ENCODE data around the gene PDE4D. TPM values are rescaled to one million over a fixed set of nuclear protein-coding genes. Genes with fewer than 3 reads are reported as not detected.

Gene PDE4D
- total RNA-seq, 1 experiment from 2014 or later = 3.3 TPM

DNA sequence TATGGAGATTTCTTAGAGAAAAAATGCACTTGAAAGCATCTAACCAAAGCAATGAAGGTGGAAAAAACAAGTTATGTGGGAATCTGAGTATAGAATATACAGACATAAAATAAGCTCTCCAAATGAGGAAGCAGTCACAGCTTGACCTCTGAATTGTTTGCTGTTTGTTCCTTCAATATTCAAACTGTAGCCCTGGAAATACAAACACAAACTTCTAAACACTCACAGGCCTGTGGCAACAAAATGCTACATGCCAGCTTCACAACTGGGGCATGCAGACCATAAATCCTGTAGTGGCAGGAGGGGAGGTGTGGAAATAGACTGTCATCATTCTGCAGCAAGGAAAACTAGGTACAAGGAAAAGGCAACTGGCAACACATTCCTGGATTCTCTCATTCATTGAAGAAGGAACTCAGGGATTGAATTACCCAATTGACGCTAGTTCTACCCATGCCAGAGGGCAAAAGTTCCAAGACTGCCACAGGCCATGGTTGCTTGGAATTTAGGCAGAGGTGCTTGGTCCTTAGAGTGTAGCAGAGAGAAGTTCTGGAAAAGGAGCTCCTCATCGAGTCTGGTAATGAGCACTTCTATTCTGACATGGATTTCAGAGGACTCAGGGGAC lies 349.6 kb downstream of the PDE4D start:
- H3K4me3 Mint-ChIP-seq = no peak overlapping the region
- no peaks in the 10 kb centered on the region for H3K27me3 Mint-ChIP-seq (ENCODE audit: low read depth)
- ATAC-seq (0 out of 2 replicates have a peak, but pooled peaks have one; percentile 16), DNase-seq (ENCODE audit: low spot score) (no peak)
- H3K4me1 Mint-ChIP-seq = peaks cover 23% of the 10 kb centered on the region
- H3K36me3 Mint-ChIP-seq = no peaks in the 10 kb centered on the region
- no peaks in the 10 kb centered on the region for H3K9me3 Mint-ChIP-seq
- TF ChIP-seq, protein P1, sequence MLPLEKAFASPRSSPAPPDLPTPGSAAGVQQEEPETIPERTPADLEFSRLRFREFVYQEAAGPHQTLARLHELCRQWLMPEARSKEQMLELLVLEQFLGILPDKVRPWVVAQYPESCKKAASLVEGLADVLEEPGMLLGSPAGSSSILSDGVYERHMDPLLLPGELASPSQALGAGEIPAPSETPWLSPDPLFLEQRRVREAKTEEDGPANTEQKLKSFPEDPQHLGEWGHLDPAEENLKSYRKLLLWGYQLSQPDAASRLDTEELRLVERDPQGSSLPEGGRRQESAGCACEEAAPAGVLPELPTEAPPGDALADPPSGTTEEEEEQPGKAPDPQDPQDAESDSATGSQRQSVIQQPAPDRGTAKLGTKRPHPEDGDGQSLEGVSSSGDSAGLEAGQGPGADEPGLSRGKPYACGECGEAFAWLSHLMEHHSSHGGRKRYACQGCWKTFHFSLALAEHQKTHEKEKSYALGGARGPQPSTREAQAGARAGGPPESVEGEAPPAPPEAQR (CRISPR knock-in tag; IDR thresholded peaks at IDR 0.05) = no peak
- TF ChIP-seq, protein P2, sequence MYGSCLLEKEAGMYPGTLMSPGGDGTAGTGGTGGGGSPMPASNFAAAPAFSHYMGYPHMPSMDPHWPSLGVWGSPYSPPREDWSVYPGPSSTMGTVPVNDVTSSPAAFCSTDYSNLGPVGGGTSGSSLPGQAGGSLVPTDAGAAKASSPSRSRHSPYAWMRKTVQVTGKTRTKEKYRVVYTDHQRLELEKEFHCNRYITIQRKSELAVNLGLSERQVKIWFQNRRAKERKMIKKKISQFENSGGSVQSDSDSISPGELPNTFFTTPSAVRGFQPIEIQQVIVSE (CRISPR knock-in tag; IDR thresholded peaks at IDR 0.05; ENCODE audit: borderline replicate concordance) = no peak
- TF ChIP-seq ZBTB21 (CRISPR knock-in tag; IDR thresholded peaks at IDR 0.05; ENCODE audit: borderline replicate concordance) (no peak), FOXP1 (CRISPR knock-in tag; IDR thresholded peaks at IDR 0.05; ENCODE audit: borderline replicate concordance) (no peak), ZNF416 (CRISPR knock-in tag; IDR thresholded peaks at IDR 0.05) (no peak), SP1 (CRISPR knock-in tag; conservative IDR thresholded peaks at IDR 0.05) (no peak), ZNF121 (CRISPR knock-in tag; IDR thresholded peaks at IDR 0.05) (no peak), CBFB (CRISPR knock-in tag; IDR thresholded peaks at IDR 0.05; ENCODE audit: low read depth) (no peak), KAT7 (CRISPR knock-in tag; IDR thresholded peaks at IDR 0.05; ENCODE audit: borderline replicate concordance) (no peak), OVOL2 (CRISPR knock-in tag; IDR thresholded peaks at IDR 0.05; ENCODE audit: borderline replicate concordance) (no peak), MXD4 (CRISPR knock-in tag; IDR thresholded peaks at IDR 0.05; ENCODE audit: borderline replicate concordance) (no peak), CREB1 (CRISPR knock-in tag; IDR thresholded peaks at IDR 0.05) (no peak)
- TF ChIP-seq, protein P3, sequence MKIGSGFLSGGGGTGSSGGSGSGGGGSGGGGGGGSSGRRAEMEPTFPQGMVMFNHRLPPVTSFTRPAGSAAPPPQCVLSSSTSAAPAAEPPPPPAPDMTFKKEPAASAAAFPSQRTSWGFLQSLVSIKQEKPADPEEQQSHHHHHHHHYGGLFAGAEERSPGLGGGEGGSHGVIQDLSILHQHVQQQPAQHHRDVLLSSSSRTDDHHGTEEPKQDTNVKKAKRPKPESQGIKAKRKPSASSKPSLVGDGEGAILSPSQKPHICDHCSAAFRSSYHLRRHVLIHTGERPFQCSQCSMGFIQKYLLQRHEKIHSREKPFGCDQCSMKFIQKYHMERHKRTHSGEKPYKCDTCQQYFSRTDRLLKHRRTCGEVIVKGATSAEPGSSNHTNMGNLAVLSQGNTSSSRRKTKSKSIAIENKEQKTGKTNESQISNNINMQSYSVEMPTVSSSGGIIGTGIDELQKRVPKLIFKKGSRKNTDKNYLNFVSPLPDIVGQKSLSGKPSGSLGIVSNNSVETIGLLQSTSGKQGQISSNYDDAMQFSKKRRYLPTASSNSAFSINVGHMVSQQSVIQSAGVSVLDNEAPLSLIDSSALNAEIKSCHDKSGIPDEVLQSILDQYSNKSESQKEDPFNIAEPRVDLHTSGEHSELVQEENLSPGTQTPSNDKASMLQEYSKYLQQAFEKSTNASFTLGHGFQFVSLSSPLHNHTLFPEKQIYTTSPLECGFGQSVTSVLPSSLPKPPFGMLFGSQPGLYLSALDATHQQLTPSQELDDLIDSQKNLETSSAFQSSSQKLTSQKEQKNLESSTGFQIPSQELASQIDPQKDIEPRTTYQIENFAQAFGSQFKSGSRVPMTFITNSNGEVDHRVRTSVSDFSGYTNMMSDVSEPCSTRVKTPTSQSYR (CRISPR knock-in tag; IDR thresholded peaks at IDR 0.05) = no peak
- TF ChIP-seq, protein P4, sequence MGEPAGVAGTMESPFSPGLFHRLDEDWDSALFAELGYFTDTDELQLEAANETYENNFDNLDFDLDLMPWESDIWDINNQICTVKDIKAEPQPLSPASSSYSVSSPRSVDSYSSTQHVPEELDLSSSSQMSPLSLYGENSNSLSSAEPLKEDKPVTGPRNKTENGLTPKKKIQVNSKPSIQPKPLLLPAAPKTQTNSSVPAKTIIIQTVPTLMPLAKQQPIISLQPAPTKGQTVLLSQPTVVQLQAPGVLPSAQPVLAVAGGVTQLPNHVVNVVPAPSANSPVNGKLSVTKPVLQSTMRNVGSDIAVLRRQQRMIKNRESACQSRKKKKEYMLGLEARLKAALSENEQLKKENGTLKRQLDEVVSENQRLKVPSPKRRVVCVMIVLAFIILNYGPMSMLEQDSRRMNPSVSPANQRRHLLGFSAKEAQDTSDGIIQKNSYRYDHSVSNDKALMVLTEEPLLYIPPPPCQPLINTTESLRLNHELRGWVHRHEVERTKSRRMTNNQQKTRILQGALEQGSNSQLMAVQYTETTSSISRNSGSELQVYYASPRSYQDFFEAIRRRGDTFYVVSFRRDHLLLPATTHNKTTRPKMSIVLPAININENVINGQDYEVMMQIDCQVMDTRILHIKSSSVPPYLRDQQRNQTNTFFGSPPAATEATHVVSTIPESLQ (CRISPR knock-in tag; IDR thresholded peaks at IDR 0.05) = no peak
- TF ChIP-seq, protein P5, sequence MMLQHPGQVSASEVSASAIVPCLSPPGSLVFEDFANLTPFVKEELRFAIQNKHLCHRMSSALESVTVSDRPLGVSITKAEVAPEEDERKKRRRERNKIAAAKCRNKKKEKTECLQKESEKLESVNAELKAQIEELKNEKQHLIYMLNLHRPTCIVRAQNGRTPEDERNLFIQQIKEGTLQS (CRISPR knock-in tag; conservative IDR thresholded peaks at IDR 0.05) = no peak
- TF ChIP-seq, protein P6, sequence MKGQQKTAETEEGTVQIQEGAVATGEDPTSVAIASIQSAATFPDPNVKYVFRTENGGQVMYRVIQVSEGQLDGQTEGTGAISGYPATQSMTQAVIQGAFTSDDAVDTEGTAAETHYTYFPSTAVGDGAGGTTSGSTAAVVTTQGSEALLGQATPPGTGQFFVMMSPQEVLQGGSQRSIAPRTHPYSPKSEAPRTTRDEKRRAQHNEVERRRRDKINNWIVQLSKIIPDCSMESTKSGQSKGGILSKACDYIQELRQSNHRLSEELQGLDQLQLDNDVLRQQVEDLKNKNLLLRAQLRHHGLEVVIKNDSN (CRISPR knock-in tag; IDR thresholded peaks at IDR 0.05) = no peak
- TF ChIP-seq, protein P7, sequence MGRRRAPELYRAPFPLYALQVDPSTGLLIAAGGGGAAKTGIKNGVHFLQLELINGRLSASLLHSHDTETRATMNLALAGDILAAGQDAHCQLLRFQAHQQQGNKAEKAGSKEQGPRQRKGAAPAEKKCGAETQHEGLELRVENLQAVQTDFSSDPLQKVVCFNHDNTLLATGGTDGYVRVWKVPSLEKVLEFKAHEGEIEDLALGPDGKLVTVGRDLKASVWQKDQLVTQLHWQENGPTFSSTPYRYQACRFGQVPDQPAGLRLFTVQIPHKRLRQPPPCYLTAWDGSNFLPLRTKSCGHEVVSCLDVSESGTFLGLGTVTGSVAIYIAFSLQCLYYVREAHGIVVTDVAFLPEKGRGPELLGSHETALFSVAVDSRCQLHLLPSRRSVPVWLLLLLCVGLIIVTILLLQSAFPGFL (CRISPR knock-in tag; IDR thresholded peaks at IDR 0.05; ENCODE audit: borderline replicate concordance) = no peak
- TF ChIP-seq, protein P8, sequence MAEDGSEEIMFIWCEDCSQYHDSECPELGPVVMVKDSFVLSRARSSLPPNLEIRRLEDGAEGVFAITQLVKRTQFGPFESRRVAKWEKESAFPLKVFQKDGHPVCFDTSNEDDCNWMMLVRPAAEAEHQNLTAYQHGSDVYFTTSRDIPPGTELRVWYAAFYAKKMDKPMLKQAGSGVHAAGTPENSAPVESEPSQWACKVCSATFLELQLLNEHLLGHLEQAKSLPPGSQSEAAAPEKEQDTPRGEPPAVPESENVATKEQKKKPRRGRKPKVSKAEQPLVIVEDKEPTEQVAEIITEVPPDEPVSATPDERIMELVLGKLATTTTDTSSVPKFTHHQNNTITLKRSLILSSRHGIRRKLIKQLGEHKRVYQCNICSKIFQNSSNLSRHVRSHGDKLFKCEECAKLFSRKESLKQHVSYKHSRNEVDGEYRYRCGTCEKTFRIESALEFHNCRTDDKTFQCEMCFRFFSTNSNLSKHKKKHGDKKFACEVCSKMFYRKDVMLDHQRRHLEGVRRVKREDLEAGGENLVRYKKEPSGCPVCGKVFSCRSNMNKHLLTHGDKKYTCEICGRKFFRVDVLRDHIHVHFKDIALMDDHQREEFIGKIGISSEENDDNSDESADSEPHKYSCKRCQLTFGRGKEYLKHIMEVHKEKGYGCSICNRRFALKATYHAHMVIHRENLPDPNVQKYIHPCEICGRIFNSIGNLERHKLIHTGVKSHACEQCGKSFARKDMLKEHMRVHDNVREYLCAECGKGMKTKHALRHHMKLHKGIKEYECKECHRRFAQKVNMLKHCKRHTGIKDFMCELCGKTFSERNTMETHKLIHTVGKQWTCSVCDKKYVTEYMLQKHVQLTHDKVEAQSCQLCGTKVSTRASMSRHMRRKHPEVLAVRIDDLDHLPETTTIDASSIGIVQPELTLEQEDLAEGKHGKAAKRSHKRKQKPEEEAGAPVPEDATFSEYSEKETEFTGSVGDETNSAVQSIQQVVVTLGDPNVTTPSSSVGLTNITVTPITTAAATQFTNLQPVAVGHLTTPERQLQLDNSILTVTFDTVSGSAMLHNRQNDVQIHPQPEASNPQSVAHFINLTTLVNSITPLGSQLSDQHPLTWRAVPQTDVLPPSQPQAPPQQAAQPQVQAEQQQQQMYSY (CRISPR knock-in tag; IDR thresholded peaks at IDR 0.05) = no peak
- ChIA-PET CTCF (no interaction called here), POLR2A (interaction anchor here (0.9 kb wide), 1 partner anchor 71 kb away, joined by 3 read pairs; no protein-coding TSS in a partner anchor)
- no peak overlapping the region for H3K27ac Mint-ChIP-seq
